ENCODE data around the gene LETM1. TPM values are rescaled to one million over a fixed set of nuclear protein-coding genes. Genes with fewer than 3 reads are reported as not detected.

Gene LETM1
- total and polyA plus RNA-seq, 2 of the 13 experiments (the other 11 are each of a cell fraction or from before 2014, with no cell fraction given) = 9.7 to 41.6 TPM

DNA sequence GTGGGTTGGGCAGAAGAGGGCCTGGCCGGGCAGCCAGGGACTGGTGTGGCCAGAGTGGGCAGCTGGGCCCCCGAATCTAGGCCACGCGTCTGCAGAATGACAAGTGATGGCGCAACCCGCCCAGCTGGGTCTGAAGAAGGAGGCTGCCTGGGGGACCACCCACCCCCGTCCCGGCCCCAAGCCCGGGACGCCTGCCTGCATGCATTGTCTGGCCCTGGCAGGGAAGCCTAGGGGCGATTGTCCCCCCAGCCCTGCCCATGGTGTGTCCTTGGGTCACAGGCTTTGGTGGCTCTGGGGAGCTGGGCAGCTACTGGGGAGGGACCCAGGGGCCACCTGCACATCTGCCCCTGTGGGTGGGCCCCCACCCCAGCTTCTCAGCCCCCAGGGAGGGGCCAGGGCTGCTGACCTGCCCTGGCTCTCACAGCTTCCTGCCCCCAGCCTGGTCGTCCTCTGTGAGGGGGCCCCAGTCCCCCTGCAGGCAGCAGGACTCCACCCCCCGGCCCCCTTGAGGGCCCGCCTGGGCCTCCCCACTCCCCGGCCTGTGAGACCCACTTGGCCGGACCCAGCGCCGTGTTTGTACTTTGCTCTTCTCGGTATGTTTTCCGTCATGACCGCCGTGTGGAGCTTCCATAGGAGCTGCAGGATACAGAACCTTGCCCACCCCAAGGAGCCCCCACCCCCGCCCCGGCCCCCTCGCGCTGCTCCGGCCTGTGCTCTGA lies 57.9 kb downstream of the LETM1 start (continued):
- TF ChIP-seq, protein P1, sequence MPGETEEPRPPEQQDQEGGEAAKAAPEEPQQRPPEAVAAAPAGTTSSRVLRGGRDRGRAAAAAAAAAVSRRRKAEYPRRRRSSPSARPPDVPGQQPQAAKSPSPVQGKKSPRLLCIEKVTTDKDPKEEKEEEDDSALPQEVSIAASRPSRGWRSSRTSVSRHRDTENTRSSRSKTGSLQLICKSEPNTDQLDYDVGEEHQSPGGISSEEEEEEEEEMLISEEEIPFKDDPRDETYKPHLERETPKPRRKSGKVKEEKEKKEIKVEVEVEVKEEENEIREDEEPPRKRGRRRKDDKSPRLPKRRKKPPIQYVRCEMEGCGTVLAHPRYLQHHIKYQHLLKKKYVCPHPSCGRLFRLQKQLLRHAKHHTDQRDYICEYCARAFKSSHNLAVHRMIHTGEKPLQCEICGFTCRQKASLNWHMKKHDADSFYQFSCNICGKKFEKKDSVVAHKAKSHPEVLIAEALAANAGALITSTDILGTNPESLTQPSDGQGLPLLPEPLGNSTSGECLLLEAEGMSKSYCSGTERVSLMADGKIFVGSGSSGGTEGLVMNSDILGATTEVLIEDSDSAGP (CRISPR knock-in tag; IDR thresholded peaks at IDR 0.05; ENCODE audit: borderline replicate concordance) = no peak
- TF ChIP-seq ZNF484 (CRISPR knock-in tag; IDR thresholded peaks at IDR 0.05; ENCODE audit: borderline replicate concordance, low read depth) (no peak), ZNF136 (CRISPR knock-in tag; IDR thresholded peaks at IDR 0.05; ENCODE audit: low read depth) (no peak), ESRRA (CRISPR knock-in tag; IDR thresholded peaks at IDR 0.05; ENCODE audit: low read depth) (no peak), KAT7 (CRISPR knock-in tag; IDR thresholded peaks at IDR 0.05; ENCODE audit: borderline replicate concordance) (no peak), ZNF10 (CRISPR knock-in tag; IDR thresholded peaks at IDR 0.05; ENCODE audit: borderline replicate concordance, low read depth) (no peak), ZNF205 (CRISPR knock-in tag; IDR thresholded peaks at IDR 0.05) (no peak), SP140L (CRISPR knock-in tag; IDR thresholded peaks at IDR 0.05; ENCODE audit: borderline replicate concordance) (no peak), RBM22 (optimal IDR thresholded peaks at IDR 0.05; ENCODE audit: low read length) (no peak)
- TF ChIP-seq, protein P2, sequence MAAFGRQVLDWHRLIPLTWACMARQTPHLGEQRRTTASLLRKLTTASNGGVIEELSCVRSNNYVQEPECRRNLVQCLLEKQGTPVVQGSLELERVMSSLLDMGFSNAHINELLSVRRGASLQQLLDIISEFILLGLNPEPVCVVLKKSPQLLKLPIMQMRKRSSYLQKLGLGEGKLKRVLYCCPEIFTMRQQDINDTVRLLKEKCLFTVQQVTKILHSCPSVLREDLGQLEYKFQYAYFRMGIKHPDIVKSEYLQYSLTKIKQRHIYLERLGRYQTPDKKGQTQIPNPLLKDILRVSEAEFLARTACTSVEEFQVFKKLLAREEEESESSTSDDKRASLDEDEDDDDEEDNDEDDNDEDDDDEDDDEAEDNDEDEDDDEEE (CRISPR knock-in tag; IDR thresholded peaks at IDR 0.05) = no peak
- TF ChIP-seq, protein P3, sequence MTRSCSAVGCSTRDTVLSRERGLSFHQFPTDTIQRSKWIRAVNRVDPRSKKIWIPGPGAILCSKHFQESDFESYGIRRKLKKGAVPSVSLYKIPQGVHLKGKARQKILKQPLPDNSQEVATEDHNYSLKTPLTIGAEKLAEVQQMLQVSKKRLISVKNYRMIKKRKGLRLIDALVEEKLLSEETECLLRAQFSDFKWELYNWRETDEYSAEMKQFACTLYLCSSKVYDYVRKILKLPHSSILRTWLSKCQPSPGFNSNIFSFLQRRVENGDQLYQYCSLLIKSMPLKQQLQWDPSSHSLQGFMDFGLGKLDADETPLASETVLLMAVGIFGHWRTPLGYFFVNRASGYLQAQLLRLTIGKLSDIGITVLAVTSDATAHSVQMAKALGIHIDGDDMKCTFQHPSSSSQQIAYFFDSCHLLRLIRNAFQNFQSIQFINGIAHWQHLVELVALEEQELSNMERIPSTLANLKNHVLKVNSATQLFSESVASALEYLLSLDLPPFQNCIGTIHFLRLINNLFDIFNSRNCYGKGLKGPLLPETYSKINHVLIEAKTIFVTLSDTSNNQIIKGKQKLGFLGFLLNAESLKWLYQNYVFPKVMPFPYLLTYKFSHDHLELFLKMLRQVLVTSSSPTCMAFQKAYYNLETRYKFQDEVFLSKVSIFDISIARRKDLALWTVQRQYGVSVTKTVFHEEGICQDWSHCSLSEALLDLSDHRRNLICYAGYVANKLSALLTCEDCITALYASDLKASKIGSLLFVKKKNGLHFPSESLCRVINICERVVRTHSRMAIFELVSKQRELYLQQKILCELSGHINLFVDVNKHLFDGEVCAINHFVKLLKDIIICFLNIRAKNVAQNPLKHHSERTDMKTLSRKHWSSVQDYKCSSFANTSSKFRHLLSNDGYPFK (CRISPR knock-in tag; IDR thresholded peaks at IDR 0.05; ENCODE audit: borderline replicate concordance) = no peak
- TF ChIP-seq, protein P4, sequence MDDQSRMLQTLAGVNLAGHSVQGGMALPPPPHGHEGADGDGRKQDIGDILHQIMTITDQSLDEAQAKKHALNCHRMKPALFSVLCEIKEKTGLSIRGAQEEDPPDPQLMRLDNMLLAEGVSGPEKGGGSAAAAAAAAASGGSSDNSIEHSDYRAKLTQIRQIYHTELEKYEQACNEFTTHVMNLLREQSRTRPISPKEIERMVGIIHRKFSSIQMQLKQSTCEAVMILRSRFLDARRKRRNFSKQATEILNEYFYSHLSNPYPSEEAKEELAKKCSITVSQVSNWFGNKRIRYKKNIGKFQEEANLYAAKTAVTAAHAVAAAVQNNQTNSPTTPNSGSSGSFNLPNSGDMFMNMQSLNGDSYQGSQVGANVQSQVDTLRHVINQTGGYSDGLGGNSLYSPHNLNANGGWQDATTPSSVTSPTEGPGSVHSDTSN (CRISPR knock-in tag; IDR thresholded peaks at IDR 0.05; ENCODE audit: borderline replicate concordance) = no peak
- TF ChIP-seq, protein P5, sequence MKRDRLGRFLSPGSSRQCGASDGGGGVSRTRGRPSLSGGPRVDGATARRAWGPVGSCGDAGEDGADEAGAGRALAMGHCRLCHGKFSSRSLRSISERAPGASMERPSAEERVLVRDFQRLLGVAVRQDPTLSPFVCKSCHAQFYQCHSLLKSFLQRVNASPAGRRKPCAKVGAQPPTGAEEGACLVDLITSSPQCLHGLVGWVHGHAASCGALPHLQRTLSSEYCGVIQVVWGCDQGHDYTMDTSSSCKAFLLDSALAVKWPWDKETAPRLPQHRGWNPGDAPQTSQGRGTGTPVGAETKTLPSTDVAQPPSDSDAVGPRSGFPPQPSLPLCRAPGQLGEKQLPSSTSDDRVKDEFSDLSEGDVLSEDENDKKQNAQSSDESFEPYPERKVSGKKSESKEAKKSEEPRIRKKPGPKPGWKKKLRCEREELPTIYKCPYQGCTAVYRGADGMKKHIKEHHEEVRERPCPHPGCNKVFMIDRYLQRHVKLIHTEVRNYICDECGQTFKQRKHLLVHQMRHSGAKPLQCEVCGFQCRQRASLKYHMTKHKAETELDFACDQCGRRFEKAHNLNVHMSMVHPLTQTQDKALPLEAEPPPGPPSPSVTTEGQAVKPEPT (CRISPR knock-in tag; IDR thresholded peaks at IDR 0.05; ENCODE audit: low read depth) = no peak
- TF ChIP-seq, protein P6, sequence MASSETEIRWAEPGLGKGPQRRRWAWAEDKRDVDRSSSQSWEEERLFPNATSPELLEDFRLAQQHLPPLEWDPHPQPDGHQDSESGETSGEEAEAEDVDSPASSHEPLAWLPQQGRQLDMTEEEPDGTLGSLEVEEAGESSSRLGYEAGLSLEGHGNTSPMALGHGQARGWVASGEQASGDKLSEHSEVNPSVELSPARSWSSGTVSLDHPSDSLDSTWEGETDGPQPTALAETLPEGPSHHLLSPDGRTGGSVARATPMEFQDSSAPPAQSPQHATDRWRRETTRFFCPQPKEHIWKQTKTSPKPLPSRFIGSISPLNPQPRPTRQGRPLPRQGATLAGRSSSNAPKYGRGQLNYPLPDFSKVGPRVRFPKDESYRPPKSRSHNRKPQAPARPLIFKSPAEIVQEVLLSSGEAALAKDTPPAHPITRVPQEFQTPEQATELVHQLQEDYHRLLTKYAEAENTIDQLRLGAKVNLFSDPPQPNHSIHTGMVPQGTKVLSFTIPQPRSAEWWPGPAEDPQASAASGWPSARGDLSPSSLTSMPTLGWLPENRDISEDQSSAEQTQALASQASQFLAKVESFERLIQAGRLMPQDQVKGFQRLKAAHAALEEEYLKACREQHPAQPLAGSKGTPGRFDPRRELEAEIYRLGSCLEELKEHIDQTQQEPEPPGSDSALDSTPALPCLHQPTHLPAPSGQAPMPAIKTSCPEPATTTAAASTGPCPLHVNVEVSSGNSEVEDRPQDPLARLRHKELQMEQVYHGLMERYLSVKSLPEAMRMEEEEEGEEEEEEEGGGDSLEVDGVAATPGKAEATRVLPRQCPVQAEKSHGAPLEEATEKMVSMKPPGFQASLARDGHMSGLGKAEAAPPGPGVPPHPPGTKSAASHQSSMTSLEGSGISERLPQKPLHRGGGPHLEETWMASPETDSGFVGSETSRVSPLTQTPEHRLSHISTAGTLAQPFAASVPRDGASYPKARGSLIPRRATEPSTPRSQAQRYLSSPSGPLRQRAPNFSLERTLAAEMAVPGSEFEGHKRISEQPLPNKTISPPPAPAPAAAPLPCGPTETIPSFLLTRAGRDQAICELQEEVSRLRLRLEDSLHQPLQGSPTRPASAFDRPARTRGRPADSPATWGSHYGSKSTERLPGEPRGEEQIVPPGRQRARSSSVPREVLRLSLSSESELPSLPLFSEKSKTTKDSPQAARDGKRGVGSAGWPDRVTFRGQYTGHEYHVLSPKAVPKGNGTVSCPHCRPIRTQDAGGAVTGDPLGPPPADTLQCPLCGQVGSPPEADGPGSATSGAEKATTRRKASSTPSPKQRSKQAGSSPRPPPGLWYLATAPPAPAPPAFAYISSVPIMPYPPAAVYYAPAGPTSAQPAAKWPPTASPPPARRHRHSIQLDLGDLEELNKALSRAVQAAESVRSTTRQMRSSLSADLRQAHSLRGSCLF (CRISPR knock-in tag; IDR thresholded peaks at IDR 0.05; ENCODE audit: borderline replicate concordance) = no peak
